Measurements from ENCODE around the gene CCR8.
A peak's percentile ranks its signal among the peaks of the same experiment; 100 is the strongest.

The CCR8 gene

GRCh38 chr3:39291903-39292329 is 37.6 kb upstream of the CCR8 start (continued):
- TF ChIP-seq ZNF121 (tag by site-specific recombination; IDR thresholded peaks at IDR 0.05) (peak; percentile 49; the same call in 1 of the 2 replicates), ZNF335 (tag by site-specific recombination; conservative IDR thresholded peaks at IDR 0.05) (peak; percentile 54), ZNF23 (tag by site-specific recombination; IDR thresholded peaks at IDR 0.05; ENCODE audit: borderline replicate concordance) (no peak), KLF8 (tag by site-specific recombination; IDR thresholded peaks at IDR 0.05) (no peak), ZNF629 (tag by site-specific recombination; IDR thresholded peaks at IDR 0.05) (no peak), SP7 (tag by site-specific recombination; IDR thresholded peaks at IDR 0.05) (no peak), RBAK (tag by site-specific recombination; IDR thresholded peaks at IDR 0.05) (no peak)

- POLR2A ChIA-PET = interaction anchor here (1.2 kb wide), 1 partner anchor 85 kb away, joined by 3 read pairs; no protein-coding TSS in a partner anchor
- Histone ChIP-seq H3K4me3 (ENCODE audit: low read depth, low read length) (no peak overlapping the region), H3K9me3 (ENCODE audit: control insufficient read depth, insufficient read depth, low read depth, low read length) (no peaks in the 10 kb centered on the region), H3K27ac (ENCODE audit: extremely low read depth, low read depth, low read length) (no peak overlapping the region), H3K4me1 (ENCODE audit: control insufficient read depth, insufficient read depth, low read length) (no peaks in the 10 kb centered on the region), H3K36me3 (ENCODE audit: control insufficient read depth in 2 of 2, insufficient read depth in 1 of 2, low read length in 2 of 2) (no peaks in the 10 kb centered on the region)
- TF ChIP-seq ZFHX2 (tag by site-specific recombination; conservative IDR thresholded peaks at IDR 0.05) (no peak), HIC1 (tag by site-specific recombination; IDR thresholded peaks at IDR 0.05) (no peak), KLF9 (tag by site-specific recombination; IDR thresholded peaks at IDR 0.05; ENCODE audit: low read depth) (no peak), ZNF274 (IDR thresholded peaks at IDR 0.05; ENCODE audit: low read length) (no peak), ZNF274 (tag by site-specific recombination; IDR thresholded peaks at IDR 0.05; ENCODE audit: borderline replicate concordance) (no peak), MEIS1 (CRISPR knock-in tag; IDR thresholded peaks at IDR 0.05; ENCODE audit: borderline replicate concordance) (no peak), KLF7 (tag by site-specific recombination; IDR thresholded peaks at IDR 0.05; ENCODE audit: borderline replicate concordance) (no peak), ZNF362 (tag by site-specific recombination; IDR thresholded peaks at IDR 0.05) (no peak), OSR2 (tag by site-specific recombination; IDR thresholded peaks at IDR 0.05) (no peak), SP7 (tag by site-specific recombination; IDR thresholded peaks at IDR 0.05) (no peak), ZNF600 (tag by site-specific recombination; IDR thresholded peaks at IDR 0.05) (no peak), ZBTB48 (tag by site-specific recombination; IDR thresholded peaks at IDR 0.05) (no peak), TCF7L2 (IDR thresholded peaks at IDR 0.05; ENCODE audit: borderline replicate concordance, low read depth, low read length) (no peak), ZBTB11 (tag by site-specific recombination; conservative IDR thresholded peaks at IDR 0.05; ENCODE audit: low read depth) (no peak), ZNF292 (tag by site-specific recombination; IDR thresholded peaks at IDR 0.05; ENCODE audit: borderline replicate concordance, low read depth) (no peak)
- CTCF ChIA-PET = interaction anchor here (0.5 to 8.7 kb wide), 10 partner anchors 23 to 391 kb away, joined by 3 to 311 read pairs (median 4); partner anchors contain the start of gene XIRP1
Measured at GRCh38 chr3:39292961-39293360, 36.5 kb upstream of the CCR8 start.

All from HEK293 (cell line).